Measurements from ENCODE around the gene SH3BP4.

SH3BP4 gene

DNA sequence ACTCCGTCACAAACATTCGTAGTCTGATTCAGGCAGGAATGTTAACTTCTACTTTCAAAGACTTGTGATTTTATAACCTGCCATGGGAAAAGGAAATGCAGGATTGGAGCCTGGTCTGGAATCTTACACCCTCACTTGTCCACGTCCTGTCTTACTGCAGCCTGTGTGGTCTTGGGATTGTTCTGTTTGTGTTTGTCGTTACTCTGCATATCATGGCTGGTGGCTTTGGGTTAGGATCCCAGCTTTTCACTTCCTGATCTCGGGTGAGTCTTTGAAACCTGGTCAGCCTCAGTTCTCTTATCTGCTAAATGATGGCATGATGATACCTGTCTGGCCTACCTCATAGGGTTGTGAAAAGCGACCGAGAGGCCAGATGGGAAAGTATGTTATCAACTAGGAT lies 34.6 kb downstream of the SH3BP4 start:
- no peak for DNase-seq

DNA sequence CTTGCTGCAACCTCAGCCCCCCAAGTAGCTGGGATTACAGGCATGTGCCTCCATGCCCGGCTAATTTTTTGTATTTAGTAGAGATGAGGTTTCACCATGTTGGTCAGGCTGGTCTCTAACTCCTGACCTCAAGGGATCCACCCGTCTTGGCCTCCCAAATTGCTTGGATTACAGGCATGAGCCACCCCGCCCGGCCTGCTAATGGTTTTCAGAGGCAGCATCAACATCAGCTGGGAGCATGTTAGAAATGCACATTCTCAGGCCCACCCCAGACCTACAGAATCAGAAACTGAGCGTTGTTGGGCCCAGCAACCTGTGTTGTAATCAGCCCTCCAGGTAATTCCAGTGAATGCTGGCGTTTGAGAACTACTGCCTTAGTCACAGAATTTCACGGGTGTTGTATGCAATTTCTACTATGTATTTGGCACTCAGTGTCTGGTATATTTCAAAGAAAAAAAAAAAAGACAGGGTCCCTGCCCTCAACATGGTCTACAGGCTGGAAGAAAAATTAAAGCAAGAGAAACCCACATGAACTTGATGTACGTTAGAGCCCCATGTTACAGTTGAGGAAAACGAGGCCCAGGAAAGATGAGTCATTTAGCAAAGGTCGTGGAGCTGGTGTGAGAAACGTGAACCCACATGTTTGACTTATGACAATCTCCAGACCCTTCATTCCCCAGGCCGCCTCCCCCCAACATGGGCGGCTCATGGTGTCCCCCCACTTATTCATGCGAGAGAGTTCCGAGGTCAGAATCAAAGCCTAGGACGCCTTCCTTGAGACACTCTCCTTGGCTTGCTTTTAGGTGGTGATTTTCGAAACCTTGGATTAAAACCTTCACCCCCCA lies 35.3 kb downstream of the SH3BP4 start:
- DNase-seq = no peak

DNA sequence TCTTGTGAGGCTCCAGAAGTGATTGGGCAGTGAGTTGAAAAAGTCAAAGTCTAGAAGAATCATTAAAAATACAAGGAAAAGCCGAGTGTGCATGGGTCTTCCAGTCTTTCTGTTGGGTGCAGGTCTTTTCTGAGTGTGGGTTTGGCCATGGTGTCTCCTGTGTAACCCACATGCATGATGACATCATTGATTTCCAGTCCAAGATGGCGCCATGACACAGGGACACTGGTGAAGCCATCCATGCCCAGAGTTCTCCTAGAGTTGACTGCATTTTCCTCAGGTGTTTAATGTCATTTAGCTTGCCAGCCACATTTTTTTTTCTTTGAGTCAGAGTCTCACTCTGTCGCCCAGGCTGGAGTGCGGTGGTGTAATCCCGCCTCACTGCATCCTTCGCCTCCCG lies 35.9 kb downstream of the SH3BP4 start:
- DNase-seq = no peak

DNA sequence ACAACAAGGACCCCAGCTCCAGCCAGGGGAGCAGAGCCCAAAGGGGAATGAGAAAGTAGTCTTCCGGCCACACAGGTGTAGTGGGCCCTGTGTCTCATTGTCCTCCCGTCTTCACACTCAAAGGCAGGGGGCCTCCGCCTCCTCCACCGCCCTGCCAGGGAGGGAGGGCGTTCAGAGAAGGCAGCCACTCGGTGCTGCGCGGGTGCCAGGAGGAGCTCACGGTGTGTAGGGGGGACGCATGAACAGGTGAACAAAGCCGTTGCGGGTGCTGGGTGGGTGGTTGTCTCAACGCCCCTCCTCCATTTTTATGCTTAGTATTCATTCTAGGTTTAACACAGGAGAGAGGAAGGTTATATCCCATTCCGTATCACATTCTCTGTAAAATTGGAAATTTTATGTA lies 36.7 kb downstream of the SH3BP4 start:
- DNase-seq = no peak

DNA sequence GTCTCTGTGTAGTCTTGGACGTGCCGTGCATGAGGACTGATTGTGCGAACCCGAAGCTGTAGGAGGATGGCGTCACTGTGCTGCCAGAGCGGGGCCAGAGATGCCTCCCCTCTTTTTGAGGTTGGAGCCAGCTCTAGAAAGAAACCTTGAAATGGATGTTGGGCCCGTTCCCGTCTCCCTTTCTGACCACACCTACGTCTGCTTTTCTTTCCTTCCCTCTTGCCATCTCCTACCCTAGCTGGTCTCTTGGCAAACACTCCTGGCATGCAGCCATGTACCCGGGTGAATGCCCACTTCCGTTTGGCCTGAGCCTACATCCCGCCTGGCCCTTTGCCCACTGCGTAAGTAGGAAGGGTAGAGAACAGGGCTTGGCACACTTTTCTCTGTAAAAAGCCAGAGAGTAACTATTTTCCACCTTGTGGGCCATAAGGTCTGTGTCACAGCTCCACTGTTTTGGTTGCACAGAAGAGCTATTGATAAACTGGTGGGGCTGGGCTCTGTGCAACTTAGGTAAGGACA lies 37.4 kb downstream of the SH3BP4 start:
- no peak for DNase-seq

DNA sequence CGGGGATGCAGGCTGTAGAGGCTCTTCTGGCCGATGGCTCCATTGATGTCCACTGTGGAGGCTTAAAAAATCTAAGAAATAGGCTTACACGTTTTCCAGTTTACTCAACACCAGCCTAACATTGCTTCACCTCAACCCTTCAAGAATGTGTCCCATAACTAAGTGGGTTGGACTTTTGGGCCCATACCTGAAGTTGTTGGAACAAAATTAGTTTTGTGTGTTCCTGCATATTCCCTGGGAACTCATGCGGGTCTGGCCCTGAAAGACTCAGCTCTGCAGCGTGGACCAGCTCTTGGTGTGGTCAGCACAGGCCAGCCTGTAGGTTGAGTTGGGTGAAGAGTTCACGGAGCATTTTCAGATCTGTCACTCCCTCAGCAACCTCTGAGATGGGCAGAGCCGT lies 38.5 kb downstream of the SH3BP4 start:
- DNase-seq = no peak

DNA sequence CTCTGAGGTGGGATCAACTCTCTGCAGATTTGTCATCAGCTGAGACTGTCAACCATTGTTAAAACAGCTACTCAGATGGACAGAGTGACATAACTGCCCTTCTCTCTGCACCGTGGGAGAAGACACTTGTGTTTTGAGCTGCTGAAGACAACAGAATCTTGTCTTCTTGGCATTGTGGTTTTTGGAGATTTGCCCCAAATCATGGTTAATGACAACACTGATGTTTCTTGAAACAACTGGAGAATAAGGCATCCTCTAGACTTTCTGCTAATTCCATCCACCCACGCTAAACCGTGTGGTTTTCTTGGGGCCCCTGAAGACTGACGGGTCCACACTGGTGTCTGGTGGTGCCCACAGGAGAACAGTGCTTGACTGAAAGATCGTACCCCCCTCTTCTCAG lies 39.5 kb downstream of the SH3BP4 start:
- no peak for DNase-seq

DNA sequence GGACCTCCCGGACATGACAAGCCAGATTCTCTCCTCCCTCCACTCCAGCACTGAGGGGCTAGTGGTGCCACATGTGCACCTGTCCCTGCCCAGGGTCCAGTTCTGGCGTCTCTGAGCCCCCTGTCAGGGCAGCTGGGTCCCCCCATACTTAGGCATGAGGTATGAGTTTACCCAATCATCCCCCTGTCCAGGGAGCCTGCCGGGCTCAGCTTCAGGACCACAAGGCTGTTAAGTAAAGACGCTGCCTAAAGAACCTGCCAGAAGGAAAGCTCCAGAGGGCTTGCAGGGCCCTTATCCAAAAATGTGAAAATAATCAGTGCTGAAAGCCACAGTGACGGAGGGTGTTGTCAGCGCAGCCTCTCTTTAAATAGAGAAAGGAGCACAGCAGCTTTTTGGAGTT lies 40.0 kb downstream of the SH3BP4 start:
- no peak for DNase-seq

DNA sequence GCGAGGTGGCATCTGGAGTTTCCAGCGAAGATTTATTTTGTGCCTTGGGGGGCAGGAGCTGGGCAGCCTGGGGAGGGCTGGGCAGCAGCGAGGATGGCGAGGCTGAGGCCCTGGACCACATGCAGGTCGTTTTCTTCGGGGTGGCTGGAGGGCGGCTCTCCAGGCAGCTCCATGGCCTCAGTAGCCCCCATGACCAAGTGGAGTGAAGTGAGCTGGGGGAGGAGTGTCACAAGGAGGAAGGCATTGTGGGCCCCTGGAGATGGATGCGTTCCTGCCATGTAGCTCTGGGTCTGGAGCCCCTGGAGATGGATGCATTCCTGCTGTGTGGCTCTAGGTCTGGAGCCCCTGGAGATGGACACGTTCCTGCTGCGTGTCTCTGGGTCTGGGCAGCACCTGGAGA lies 40.4 kb downstream of the SH3BP4 start:
- no peak for DNase-seq

DNA sequence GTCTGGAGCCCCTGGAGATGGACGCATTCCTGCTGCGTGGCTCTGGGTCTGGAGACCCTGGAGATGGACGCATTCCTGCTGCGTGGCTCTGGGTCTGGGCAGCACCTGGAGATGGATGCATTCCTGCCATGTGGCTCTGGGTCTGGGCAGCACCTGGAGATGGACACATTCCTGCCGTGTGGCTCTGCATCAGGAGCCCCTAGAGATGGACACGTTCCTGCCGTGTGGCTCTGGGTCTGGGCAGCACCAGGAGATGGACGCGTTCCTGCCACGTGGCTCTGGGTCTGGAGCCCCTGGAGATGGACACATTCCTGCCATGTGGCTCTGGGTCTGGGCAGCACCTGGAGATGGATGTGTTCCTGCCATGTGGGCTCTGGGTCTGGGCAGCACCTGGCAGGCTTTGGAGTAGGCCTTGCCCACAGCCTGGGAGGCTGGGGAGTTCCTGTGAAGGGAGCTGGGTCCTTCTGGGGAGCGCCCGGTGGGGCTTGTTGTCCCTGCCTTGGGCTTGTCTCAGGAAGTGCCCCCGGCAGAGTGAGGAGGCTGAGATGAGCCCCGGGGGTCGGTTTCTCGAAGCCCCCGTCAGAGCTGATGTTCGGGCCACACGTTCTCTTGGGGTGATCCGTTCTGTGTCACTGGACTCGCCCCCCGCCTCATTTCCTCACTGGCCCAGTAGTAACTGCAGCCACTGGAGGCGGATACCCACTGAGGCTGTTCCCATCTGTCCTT lies 41.0 kb downstream of the SH3BP4 start:
- DNase-seq = no peak

DNA sequence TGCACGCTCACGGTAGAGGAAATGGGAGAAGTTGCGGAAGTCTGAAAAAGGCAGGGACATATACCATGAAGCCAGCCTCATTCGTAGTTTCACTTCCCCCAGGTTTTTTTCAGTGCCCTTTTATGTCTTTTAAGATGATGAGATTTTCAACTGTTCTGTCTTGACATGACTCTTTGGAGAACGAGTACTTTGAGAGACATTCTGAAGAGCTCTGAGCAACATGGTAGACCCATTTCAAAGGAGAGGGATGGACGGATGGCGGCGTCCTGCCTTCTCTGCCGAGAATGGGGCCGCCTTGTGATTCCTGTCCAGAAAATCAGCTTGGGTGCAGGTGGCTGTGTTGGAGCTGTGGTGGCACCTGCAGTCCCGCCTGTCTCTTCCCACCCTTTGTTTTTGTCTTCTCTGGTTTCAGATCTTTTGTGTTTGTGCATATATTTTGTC lies 41.7 kb downstream of the SH3BP4 start:
- no peak for DNase-seq

DNA sequence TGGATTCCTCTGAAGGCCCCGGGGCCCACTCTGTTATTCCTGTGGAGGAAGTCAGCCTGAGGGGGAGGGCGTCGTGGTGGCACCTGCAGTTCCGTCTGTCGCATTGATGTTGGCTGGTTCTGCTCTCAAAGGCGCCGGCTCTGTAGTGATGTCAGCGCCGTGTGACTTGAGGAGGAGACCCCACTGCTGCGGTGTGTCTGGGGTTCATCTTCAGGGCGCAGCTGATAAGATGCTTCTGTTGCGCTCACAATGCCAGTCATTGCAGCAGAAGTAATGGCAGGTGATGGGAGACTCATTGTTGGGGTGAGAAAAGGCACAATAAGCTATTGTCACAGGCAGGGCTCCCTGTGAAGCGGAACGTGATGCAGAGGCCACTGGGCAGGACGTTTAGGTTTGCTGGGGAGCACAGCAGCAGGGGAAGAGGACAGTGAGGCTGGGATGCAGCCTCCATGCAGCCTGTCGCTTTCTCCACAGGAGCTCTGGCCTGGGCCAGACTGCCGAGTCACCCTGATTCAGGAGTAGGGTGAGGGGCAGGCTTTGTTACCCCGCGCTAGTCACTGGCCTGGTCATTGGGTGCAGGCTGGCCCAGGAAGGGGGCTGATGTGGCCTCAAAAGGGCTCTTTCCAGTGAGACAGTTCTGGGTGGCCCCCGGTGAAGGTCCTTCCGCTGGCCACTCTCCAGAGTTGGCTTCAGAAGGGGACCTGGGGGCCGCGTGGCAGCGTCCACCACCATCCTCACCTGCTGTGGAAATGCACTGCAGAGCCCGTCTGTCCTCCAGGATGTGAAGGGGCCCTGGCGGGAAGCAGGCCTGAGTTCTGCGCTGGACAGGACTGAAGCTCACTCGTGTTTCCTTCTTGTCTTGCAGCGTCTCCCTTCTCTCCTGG lies 42.9 kb downstream of the SH3BP4 start:
- DNase-seq = no peak

DNA sequence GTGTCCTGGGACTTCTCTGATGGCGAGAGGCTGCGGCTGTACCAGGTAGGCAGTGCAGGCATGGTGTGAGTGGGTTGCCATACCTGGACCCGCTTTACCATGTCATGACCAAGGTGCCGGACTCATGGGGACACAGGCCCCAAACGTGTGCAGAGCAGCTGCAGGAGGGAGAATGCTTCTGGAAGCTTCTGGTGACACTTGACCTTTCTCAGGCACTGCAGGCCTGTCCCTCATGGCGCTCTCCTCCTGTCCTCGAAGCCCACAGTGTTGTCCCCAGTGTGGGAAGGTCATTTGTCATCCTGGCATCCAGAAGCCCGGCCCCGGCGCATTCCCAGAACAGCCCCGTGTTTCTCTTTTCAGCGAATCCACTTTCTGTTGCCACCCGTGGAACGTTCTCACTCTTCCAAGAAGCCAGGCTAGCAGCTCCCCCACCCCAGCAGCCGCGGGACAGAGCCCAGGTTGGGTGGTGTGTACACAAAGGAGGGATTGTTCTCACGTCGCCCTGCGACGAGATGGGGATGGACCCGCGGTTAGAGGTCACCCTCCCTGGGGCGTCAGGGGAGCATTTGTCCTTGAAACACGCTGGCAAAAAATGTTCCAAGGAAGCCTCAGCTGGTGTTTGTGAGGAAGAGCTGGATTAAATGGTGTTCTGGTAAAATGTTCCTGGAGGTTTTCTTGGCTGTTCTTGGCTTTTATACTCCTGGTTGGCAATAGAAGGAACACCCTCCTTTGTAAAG lies 43.7 kb downstream of the SH3BP4 start:
- no peak for DNase-seq

DNA sequence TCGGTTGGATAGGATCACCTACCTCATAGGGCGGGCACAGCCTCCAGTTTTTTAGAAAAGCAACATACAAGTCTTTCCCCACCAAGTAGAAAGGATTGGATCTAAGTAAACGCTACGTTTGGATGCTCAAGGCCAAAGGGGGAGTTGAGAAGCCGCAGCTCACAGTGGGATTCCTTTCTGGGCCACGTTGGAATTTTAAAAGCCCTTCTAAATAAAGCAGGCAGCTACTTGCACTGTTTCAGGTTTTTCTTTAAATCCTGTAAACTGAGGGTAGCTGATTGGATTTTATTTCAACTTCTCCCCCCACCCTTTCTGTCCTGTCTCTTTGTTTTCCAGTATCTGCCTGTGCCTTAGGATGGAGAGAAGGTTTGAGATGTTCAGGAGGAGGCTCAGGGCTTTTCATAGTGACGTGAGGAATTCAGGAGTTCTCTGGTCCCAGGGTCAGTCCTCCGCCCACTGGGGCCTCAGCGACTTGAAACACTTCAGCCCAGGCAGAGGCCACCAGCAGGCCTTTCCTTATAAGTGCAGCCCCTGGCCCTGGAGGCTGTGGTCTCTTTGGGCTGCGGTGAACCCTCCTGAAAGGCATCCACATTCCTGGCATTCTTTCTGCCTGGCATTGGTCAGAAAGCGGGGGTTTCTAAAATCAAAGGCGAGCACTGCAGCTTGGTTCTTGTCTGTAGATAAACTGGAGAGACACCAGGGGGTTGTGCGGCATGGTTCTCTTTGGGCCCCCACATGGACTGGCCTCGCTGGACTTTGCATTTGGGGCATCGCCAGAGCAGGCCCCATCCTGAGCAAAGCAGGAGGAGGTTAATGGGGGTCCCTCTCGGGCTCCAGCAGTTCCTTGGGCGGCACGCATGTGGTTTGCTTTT lies 44.5 kb downstream of the SH3BP4 start:
- DNase-seq = no peak

DNA sequence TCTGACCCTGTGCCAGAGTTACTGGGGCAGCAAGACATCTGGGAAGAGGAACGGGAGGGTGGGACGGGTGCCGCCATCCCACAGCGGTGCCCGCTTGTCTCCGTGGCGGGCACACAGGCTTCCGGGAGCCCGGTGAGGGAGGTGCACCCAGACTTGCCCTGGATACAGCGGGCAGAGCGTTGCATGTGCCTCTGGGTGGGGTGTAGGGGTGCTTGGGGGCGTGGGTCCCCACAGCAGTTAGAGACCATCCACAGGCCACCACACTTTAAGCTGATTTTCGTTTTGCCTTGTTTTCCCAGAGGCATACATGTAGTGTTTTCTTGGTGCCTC lies 45.1 kb downstream of the SH3BP4 start:
- DNase-seq = no peak

DNA sequence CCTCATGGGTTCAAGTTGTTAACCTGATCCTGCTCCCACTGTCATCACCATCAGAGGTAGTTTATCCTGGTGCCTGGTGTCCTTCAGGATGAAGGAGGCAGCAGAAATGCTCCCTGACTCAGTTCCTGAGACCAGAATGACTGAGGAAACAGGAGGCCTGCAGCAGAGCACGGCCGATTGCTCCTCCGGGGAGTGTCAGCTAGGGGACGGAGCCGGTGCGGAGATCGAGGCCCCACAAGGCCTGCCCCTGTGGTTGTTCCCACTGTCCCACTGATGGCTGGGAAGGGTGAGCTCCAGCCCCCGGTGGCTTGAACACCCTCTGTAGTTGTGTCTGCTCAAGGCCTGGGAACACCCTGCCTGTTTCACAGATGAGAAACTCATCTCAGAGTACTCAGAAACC lies 45.6 kb downstream of the SH3BP4 start:
- no peak for DNase-seq

DNA sequence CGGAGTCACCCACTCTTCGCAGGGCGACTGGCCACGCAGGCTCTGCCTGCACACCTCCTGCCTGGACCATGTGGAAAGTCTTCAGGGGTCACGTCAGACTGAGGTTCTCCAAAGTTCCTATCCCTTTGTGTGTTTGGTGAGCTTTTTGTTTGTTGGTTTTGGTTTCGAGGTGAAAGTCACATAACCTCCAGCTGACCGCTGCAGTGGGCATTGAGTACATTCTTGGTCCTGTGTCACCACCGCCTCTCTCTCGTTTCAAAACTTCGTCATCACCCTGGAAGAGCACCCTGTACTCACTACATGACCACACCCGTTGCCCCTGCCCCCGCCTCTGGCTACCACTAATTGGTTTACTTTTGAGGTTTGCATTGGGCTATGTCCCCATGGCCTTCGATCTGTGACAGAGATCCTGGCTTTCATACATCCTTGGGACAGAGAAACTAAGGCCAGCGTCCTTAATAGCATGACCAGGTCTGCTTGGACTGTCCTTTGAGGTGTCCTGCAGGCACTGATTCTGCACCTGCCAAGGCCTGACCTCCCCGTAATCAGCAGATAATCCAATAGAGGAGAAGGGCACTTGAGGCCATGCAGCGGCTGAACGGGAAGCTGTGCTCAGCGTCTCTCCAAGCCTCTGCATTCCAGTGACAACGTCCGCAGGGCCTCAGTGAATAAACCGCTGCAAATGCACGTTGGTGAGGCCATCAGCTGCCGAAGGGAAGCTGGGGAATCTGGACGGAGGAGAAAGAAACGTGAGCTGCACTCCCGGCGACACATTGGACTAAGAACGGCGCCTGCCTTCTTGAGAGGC lies 46.8 kb downstream of the SH3BP4 start:
- no peak for DNase-seq

DNA sequence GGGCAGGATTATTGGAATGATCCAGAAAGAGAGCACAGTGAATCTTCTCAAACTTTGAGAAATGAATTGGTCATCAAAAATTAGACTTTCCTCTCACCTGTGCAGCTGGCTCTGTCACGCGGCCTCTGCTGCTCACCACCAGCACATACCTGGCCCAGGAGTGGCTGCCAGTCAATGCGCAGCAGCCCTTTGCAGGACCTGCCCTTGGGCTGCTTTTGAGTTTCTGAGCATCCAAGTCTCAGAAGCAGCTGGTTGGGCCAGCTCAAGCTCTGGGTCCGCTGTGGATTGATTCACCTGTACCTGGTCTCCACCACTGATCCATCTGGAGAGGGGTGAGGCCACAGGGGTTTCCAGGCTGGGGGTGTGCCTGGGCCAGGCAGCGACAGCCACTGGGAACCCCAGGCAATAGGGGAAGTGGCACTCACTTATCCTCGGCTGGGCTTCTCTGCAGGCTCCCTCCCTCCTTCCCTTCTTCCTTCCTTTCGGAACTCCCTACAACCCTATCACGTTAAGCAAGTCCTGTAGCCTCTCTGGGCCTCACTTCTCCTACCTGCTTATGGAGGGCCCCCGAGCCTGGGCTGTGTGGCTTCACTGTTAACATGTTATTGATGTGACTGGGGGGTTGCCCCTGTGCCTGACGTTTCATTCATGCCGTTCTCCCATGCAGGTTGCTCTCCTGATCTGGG lies 48.1 kb downstream of the SH3BP4 start:
- no peak for DNase-seq

DNA sequence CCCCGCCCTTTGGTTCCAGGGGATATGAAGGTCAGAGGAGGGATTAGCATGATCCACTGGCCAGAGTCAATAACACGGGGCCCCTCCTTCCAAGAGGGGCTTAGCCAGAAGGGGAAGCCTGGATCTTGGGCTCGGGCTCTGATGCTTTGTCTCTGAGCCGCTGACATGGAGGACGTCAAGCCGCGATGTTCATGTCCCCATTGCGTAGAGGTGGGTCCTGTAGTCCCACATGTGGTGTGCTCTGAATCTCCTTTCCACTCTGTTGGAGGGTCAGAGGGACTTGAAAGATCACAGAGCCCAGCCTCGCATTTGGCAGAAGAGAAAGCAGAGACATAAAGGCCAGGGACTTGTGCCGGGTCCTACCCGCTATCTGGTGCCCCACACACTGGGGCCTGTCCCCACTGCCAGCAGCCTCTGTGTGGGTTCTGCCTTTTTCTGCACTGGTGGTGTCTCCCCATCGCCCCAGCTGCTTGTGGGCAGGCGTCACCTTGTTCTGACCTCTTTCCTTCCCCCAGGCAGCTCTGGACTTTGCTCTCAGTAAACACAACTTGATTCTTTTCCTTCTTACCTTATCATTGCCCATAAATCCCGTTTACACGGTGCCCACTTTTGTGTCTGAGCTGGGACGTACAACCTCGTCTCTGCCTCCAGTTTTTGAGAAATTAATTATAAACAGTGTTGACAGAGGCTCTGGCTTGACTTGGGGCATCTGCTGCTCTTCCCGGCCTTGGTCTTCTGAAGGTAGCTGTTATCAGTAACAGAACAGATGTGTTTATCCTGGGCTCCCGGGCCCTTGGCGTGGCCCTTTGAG lies 48.8 kb downstream of the SH3BP4 start:
- DNase-seq = no peak
